SK-N-SH treated with all-trans-retinoic acid at 6 μM for 48 hours (cell line): ENCODE results near the gene IGFL1.
"Not testable (repeated sequence)": the region's sequence is repeated elsewhere in the genome, so short reads cannot be mapped to it uniquely, and the experiment has no call there.

Experiments
- ATAC-seq: fragments of 200-7000 bp; cut with Tn5 transposase; 3 replicates; pipeline ENCODE4 v1.9.1; 2020; ENCODE audit warnings: mild to moderate bottlenecking, moderate library complexity
- ARNTL ChIP-seq: fragments of 450-650 bp; formaldehyde crosslinking; IDR thresholded peaks from 2 replicates; pipeline ENCODE4 v1.5.0; 2020; ENCODE audit warnings: low read depth, mild to moderate bottlenecking, moderate library complexity, borderline replicate concordance
- BACH2 ChIP-seq: fragments of 250-450 bp; sonication (Bioruptor Pico); IDR thresholded peaks from 2 replicates; pipeline ENCODE4 v1.9.0; 2021; ENCODE audit warnings: mild to moderate bottlenecking, borderline replicate concordance
- CREB5 ChIP-seq: fragments of 250-450 bp; sonication (Bioruptor Pico); IDR thresholded peaks from 2 replicates; pipeline ENCODE4 v1.5.1; 2020; ENCODE audit warnings: low read depth, mild to moderate bottlenecking, moderate library complexity
- CSDC2 ChIP-seq: fragments of 250-450 bp; sonication (Bioruptor Pico); IDR thresholded peaks from 2 replicates; pipeline ENCODE4 v1.5.0; 2020; ENCODE audit warnings: mild to moderate bottlenecking, moderate library complexity
- CSRNP3 ChIP-seq: fragments of 250-450 bp; sonication (Bioruptor Pico); IDR thresholded peaks from 2 replicates; pipeline ENCODE4 v1.5.1; 2021; ENCODE audit warnings: mild to moderate bottlenecking, moderate library complexity
- GLIS3 ChIP-seq: fragments of 250-450 bp; sonication (Bioruptor Pico); IDR thresholded peaks from 2 replicates; pipeline ENCODE4 v1.5.0; 2020; ENCODE audit warnings: mild to moderate bottlenecking, moderate library complexity
- ISL1 ChIP-seq: fragments of 250-450 bp; sonication (Bioruptor Pico); IDR thresholded peaks from 2 replicates; pipeline ENCODE4 v2.1.2; 2022; ENCODE audit warnings: mild to moderate bottlenecking, moderate library complexity
- OSR1 ChIP-seq: fragments of 250-450 bp; sonication (Bioruptor Pico); IDR thresholded peaks from 2 replicates; pipeline ENCODE4 v1.8.0; 2022; ENCODE audit warnings: moderate library complexity, mild to moderate bottlenecking, inconsistent platforms
- PATZ1 ChIP-seq: fragments of 250-450 bp; sonication (Bioruptor Pico); IDR thresholded peaks from 2 replicates; pipeline ENCODE4 v1.8.0; 2020; ENCODE audit warnings: mild to moderate bottlenecking, moderate library complexity, borderline replicate concordance
- PPARA ChIP-seq: fragments of 250-450 bp; sonication (Bioruptor Pico); IDR thresholded peaks from 2 replicates; pipeline ENCODE4 v1.5.0; 2020; ENCODE audit warnings: mild to moderate bottlenecking, borderline replicate concordance
- RARB ChIP-seq: fragments of 250-450 bp; sonication (Bioruptor Pico); IDR thresholded peaks from 2 replicates; pipeline ENCODE4 v1.8.0; 2021; ENCODE audit warnings: mild to moderate bottlenecking, moderate library complexity
- SNAI2 ChIP-seq: fragments of 250-450 bp; sonication (Bioruptor Pico); IDR thresholded peaks from 2 replicates; pipeline ENCODE4 v1.5.0; 2020; ENCODE audit warnings: mild to moderate bottlenecking, moderate library complexity
- TCF4 ChIP-seq: fragments of 250-450 bp; sonication (Bioruptor Pico); IDR thresholded peaks from 2 replicates; pipeline ENCODE4 v1.8.0; 2021; ENCODE audit warnings: mild to moderate bottlenecking, moderate library complexity, borderline replicate concordance
- TOX ChIP-seq: fragments of 250-450 bp; sonication (Bioruptor Pico); IDR thresholded peaks from 2 replicates; pipeline ENCODE4 v1.8.0; 2021; ENCODE audit warnings: mild to moderate bottlenecking, moderate library complexity, borderline replicate concordance
- TSHZ2 ChIP-seq: fragments of 250-450 bp; sonication (Bioruptor Pico); IDR thresholded peaks from 2 replicates; pipeline ENCODE4 v1.5.0; 2020; ENCODE audit warnings: mild to moderate bottlenecking, moderate library complexity
- ZC3H10 ChIP-seq: fragments of 250-450 bp; sonication (Bioruptor Pico); IDR thresholded peaks from 2 replicates; pipeline ENCODE4 v1.5.1; 2021; ENCODE audit warnings: mild to moderate bottlenecking, moderate library complexity
- ZFP3 ChIP-seq: fragments of 250-450 bp; sonication (Bioruptor Pico); IDR thresholded peaks from 2 replicates; pipeline ENCODE4 v1.5.0; 2020; ENCODE audit warnings: mild to moderate bottlenecking, moderate library complexity
- ZFP30 ChIP-seq: fragments of 450-650 bp; formaldehyde crosslinking; IDR thresholded peaks from 2 replicates; pipeline ENCODE4 v1.5.0; 2022; ENCODE audit warnings: mild to moderate bottlenecking, moderate library complexity
- ZNF565 ChIP-seq: fragments of 450-650 bp; formaldehyde crosslinking; conservative IDR thresholded peaks from 2 replicates; pipeline ENCODE4 v1.5.0; 2020; ENCODE audit warnings: low read depth, mild to moderate bottlenecking, moderate library complexity
- ZNF70 ChIP-seq: fragments of 450-650 bp; formaldehyde crosslinking; IDR thresholded peaks from 2 replicates; pipeline ENCODE4 v1.5.0; 2020; ENCODE audit warnings: mild to moderate bottlenecking, moderate library complexity

Gene IGFL1

GRCh38 chr19:46239193-46240024 lies 9.9 kb downstream of the IGFL1 start:
- no peak for ATAC-seq
- TF ChIP-seq SNAI2 (CRISPR knock-in tag) (no peak), TSHZ2 (no peak), ISL1 (CRISPR knock-in tag) (no peak), TCF4 (CRISPR knock-in tag) (no peak)

GRCh38 chr19:46240693-46241092 lies 11.2 kb downstream of the IGFL1 start:
- no peak for ATAC-seq
- TF ChIP-seq GLIS3 (CRISPR knock-in tag), result no peak
- TF ChIP-seq ZC3H10, result no peak
- no peak for TF ChIP-seq CSRNP3 (CRISPR knock-in tag)
- no peak for TF ChIP-seq ISL1 (CRISPR knock-in tag)
- no peak for TF ChIP-seq ZNF565 (CRISPR knock-in tag)
- TF ChIP-seq TCF4 (CRISPR knock-in tag), result no peak
- no peak for TF ChIP-seq SNAI2 (CRISPR knock-in tag)
- TF ChIP-seq ZFP3, result no peak

GRCh38 chr19:46241626-46242025 lies 12.1 kb downstream of the IGFL1 start:
- TF ChIP-seq ZC3H10 (no peak), CSDC2 (CRISPR knock-in tag) (no peak), ZFP30 (CRISPR knock-in tag) (no peak), PPARA (CRISPR knock-in tag) (no peak), ARNTL (CRISPR knock-in tag) (no peak), TOX (no peak), CREB5 (CRISPR knock-in tag) (no peak), OSR1 (CRISPR knock-in tag) (no peak), SNAI2 (CRISPR knock-in tag) (no peak)
- ATAC-seq, result no peak

GRCh38 chr19:46243081-46243654 lies 13.6 kb downstream of the IGFL1 start:
- ATAC-seq, result not testable (repeated sequence)

GRCh38 chr19:46250076-46250735 lies 20.7 kb downstream of the IGFL1 start:
- no peak for ATAC-seq
- no peak for TF ChIP-seq ZNF70 (CRISPR knock-in tag)
- TF ChIP-seq TSHZ2, result no peak
- no peak for TF ChIP-seq ZNF565 (CRISPR knock-in tag)
- no peak for TF ChIP-seq PATZ1 (CRISPR knock-in tag)
- no peak for TF ChIP-seq ZFP3
- TF ChIP-seq CSDC2 (CRISPR knock-in tag), result no peak
- TF ChIP-seq BACH2 (CRISPR knock-in tag), result no peak
- TF ChIP-seq CSRNP3 (CRISPR knock-in tag), result no peak
- no peak for TF ChIP-seq ARNTL (CRISPR knock-in tag)
- no peak for TF ChIP-seq RARB
- no peak for TF ChIP-seq OSR1 (CRISPR knock-in tag)
- TF ChIP-seq ISL1 (CRISPR knock-in tag), result no peak
